Measurements from ENCODE around the gene ADO.

ADO gene

DNA sequence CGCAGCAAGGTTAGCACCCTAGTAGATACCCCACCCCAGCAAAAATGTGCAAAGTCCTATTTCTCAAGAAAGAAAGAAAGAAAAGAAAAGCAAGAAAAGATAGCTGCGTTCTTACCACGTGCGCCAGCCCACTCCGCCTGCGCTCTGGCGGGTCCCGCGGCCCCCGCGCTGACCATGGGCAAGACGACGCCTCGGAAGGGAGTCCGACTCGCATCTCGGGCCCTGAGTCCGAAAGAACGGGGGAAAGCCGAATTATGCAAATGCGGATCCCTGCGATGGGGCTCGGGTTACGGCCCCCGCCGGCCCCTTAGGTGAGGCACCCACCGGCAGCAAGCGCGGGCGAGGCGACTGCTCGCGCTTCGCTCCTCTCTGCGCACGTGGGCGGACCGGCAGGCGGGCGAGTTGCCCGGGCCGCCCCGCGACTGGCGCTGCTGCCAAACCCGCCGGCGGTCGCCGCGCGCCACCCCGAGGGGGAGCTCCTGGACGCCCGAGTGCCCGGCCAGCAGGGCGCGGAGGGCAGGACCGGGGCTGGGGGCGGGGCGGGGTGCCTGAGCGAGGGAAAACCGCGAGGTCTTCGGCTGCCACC, 14.0 kb downstream of the ADO start:
- DNase-seq = peak; percentile 54

GRCh38 chr10:62819141-62819920, 14.8 kb downstream of the ADO start:
- DNase-seq = no peak

DNA sequence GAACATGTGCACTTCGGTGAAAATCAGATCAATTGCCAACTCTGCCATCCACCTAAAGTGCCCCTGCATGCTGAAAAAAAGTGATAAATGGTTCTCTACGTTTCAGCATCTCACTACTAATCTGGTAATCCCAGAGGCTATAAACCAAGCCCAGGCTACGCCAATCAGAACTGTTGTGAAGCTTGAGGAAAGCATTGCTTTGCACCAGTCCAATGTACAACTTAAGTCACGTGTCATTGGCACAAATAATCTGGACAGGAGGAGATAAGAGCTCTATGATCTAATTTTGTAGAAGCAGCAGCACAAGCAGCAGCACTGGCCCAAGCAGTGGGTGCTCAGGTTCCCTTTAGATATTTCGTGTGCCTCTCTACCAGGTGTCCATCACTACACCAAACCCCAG, 16.1 kb downstream of the ADO start:
- no peak for DNase-seq

- no peak for DNase-seq
These were observed 21.8 kb downstream of the ADO start for GRCh38 chr10:62826273-62826672.

- DNase-seq = no peak
These were observed 25.1 kb downstream of the ADO start for GRCh38 chr10:62829622-62830021.

- DNase-seq = no peak
These were observed 26.2 kb downstream of the ADO start for GRCh38 chr10:62830679-62831078.

DNA sequence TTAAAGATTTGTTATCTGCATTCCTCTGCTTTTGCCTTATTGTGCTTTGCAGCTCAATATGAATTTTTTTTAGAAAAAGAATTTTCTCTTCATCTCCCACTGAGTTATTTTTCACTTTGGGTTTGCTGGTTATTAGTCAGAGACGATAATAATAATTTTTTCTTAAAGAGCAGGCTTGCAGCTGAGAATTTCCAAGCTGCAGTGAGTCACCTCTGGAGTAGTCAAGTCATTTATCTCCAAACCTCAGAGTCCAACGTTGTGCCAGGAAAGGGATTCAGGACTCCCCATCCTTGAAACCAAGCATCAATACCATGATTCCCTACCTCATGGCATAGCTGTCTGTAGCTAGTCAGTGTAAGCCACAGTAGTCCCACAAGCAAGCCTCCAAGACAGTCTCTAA, 26.8 kb downstream of the ADO start:
- DNase-seq = no peak

DNA sequence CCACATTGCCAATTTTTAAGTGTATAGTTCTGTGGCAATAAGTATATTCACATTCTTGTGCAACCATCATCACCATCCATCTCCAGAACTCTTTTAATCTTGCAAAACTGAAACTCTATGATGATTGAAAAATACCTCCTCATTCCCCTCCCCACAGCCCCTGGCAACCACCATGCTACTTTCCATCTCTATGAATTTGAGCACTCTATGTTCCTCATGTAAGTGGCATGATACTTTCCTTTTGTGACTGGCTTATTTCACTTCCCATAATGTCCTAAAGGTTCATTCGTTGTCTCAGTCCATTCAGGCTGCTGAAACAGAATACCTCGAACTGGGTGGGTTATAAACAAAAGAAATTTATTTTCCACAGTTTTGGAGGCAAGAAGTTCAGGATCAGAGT, 35.1 kb downstream of the ADO start:
- no peak for DNase-seq

DNA sequence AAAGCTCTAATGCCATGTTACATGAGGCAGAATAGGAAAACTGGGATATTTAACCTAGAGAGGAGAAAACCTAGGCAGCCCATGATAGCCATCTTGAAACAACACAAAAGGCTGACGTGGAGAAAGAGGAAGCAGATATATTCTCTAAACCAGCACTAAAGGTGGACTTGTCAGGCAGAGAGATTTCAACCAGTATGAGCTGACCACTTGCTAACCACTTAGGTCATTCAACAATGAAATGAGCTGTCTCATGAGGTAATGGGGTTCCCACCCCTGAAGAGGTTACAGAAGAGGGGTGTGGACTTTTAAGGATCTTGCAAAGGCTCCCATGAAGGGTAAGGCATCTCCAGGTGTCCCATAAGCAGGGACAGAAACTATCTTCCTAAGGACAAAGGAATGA, 38.5 kb downstream of the ADO start:
- no peak for DNase-seq

DNA sequence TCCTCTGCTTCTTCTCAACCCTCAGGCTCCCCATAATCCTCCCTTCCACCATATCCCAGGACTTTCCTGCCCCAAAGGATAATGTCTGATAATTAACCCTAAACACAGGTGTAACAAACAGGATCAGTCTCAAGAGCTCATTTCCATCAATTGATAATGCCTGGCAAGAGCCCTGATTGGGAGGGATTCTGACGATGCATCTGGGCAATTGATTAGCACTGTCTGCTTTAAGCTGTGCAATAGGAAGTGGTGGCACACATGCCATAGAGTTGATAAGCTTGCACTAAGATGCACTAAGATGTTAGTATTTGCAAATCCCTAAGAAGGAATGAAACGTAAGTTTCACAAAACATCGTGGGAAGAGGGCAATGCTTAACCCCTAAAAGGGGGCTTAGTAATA, 39.1 kb downstream of the ADO start:
- DNase-seq = no peak

DNA sequence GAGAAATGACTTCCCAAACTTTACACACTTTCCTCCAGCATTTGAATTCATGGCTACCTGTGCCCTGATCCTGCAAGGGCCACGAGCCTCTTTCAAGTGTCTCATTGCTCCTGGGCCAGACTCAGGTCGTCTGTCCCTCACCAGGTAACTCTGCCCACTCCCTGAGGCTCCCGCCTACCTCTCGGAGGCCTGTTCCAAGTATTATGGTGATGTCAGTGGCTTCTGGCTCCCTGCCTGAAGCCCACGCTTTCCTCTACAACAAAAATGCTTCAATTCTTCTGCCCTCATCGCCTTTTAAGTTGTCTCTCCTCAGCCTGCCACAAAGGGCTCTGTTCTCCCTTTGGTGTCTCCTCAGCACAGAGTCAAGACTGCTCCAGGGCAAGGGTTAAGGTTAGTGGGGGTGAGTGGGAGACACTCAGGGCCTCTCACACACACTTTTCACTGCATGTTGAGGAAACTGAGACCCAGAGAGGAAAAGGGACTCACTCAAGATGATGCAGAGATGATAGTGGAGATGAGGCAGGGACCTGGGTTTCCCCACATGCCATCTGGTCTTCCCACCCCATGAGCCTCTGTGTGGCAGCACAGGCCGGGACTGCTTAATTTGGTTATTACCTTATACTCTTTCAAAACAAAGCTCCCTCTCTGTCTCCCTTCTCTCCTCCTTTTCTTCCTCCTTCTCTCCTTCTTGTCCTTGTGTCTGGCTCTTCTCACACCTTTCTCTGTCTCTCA, 39.9 kb downstream of the ADO start:
- DNase-seq = no peak

GRCh38 chr10:62847433-62847832, 42.9 kb downstream of the ADO start:
- DNase-seq = no peak

GRCh38 chr10:62850646-62851045, 46.1 kb downstream of the ADO start:
- DNase-seq = no peak

DNA sequence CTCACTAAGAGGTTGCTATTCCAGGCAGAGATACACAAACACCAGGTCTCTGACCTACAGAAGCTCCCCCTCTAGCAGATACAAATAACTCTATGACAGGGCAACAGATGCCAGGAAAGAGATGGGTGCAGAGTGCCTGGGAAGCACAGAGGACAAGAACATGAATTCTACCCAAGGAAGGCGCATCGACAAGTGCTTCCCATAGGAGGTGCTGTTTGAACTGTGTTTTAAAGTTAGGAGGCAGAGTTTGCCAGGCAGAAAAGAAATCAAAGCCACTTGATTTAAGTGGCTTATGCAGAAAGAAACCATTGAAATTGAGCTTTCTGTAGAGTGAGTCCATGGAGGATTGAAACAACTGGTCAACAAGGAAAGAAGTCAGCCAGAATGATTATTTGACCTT, 46.9 kb downstream of the ADO start:
- DNase-seq = no peak

- DNase-seq = no peak
These were observed 48.6 kb downstream of the ADO start for GRCh38 chr10:62852961-62853702.

GRCh38 chr10:62853710-62854109, 49.2 kb downstream of the ADO start:
- DNase-seq = no peak

- DNase-seq = no peak
These were observed 51.5 kb downstream of the ADO start for GRCh38 chr10:62856021-62856420.

Measured in CD4-positive, alpha-beta T cell treated with Interleukin-15 for 1 hour (primary cell).